HG02852 (cell line): ENCODE results near the gene LGALS1.
"Not testable (repeated sequence)": the region's sequence is repeated elsewhere in the genome, so short reads cannot be mapped to it uniquely, and the experiment has no call there.

Experiments
- ATAC-seq: cut with Tn5 transposase; IDR thresholded peaks from one replicate; pipeline ENCODE4 v1.9.1; 2021; ENCODE audit warnings: mild to moderate bottlenecking, moderate library complexity; ENCODE audit not compliant: unreplicated experiment

The LGALS1 gene

DNA sequence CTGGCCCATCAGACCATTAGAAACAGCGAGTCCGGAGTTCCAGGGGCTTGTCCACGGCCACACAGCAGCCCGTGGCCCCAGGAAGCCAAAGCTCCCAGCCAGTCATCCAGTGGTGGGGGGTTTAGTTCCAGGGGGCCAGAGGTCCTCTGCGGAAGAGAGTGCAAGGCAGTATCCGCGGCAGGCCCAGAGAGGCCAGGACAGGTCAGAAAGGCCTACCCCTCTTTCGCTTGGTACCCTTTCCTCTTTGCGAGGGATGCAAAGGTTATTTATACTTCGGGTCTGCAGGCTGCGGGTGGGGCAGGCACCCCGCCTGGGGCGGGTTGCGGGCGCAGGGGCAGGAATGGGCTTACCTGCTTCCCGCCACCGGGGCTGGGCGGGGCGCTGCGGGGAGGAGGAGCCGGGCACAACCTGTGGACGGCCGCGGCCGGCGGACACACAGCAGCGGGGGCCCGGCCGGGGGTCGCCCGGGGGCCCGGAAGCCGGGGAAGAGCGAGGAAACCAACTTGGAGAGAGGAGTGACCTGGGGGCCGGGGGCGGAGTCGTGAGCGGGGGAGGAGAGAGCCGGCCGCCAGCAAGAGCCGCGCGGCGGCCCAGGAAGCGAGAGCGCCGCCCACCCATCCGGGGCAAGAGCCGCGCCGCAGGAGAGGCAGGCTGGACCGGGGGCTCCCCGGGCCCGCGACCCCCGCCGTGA, 36.2 kb upstream of the LGALS1 start, which contains the start of gene SH3BP1:
Gene SH3BP1, plus strand, starts transcription at position 600 of the 691 bp plus-strand sequence. CDS start 119 bp downstream, outside the sequence.
- no peak for ATAC-seq

DNA sequence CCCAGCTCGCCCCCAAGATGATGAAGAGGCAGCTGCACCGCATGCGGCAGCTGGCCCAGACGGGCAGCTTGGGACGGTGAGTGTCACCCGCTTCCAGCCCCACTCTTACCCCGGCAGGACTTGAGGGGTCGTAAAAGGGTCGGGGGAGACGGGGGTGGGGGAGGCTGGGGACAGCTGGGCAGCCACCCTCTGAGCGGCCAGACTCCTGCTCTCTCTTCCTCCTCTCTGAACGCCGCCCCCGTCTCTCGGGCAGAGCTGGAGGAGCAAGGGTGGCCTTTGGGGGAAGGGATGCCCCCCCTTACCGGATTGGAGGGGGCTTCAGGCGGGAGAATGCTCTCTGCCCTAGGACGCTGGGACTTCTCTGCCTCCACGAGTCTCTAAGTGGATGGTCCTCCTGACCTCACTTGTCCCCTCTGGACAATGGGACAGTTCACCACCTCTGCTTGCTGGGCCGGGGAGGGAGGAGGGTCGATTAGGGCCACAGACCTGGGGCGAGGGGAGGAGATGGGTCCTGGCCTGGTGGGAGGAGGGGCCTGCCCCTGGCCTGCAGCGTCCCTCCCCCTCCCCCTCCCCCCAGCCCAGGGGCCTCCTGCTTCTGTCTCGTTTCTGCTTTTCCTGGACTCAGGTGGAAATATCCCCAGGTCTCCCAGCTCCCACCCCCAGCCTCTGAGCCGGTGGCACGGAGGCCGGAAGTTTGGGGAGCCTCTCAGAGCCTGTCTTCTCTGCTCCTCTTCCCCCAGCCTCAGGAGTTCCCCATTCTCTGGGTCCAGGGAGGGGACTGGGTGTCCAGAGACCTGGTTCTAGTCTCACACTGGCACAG, 35.5 kb upstream of the LGALS1 start:
- no peak for ATAC-seq

DNA sequence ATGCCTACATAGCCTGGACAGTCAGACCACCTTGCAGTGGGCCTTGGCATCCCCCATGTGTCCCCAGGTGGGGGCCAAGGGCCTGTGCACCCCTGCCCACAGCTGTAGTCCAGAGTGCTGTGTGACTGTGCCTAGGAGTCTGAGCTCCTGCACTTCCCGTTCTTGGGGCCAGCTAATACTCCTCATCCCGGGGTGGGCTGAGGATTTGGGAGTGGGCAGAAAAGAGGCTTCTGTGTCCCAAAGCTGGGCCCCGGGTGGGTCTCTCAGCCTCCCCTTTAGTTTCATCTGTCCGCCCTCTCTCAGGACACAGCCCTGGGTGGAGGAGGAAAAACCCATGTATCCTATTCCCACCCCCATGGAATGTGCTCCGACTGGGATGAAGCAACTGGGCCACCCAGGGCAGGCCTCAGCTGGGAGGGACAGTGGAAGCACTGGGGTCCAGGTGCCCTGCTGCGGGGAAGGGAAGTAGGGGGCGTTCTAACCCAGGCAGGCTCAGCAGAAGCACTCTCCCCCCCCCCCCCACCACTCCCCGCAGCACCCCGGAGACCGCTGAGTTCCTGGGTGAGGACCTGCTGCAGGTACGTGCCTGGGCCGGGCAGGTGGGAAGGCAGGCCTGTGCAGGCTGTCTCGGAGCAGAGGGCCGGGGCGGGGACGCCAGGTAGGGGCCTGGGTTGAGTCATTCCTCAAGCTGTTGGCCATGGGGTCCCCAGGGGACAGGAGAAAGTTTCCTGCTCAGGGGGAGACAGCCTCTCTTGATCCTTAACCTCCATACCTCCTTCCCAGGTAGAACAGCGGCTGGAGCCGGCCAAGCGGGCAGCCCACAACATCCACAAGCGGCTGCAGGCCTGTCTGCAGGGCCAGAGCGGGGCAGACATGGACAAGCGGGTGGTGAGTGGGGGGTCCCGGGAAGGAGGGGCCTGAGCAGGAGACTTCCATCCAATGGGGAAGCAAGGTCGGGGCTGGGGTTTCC, 34.6 kb upstream of the LGALS1 start:
- no peak for ATAC-seq

DNA sequence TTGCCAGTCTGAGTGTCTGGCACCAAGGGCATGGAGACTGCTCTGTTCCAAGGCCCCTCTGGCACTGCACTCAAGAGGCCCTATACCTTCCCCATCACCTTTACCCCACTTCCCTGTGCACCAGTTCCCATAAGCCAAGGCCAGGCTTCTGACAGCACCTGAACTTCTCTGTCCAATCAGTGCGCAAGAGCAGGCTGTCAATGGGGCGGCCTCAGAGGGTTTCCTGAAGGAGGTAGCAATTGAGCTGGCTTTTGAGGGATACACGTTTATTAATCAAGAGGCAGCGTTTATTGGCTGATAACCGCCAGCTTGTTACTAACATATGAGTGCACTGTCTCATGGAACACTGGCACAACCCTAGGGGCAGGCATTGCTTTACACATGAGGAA, 33.9 kb upstream of the LGALS1 start:
- no peak for ATAC-seq

DNA sequence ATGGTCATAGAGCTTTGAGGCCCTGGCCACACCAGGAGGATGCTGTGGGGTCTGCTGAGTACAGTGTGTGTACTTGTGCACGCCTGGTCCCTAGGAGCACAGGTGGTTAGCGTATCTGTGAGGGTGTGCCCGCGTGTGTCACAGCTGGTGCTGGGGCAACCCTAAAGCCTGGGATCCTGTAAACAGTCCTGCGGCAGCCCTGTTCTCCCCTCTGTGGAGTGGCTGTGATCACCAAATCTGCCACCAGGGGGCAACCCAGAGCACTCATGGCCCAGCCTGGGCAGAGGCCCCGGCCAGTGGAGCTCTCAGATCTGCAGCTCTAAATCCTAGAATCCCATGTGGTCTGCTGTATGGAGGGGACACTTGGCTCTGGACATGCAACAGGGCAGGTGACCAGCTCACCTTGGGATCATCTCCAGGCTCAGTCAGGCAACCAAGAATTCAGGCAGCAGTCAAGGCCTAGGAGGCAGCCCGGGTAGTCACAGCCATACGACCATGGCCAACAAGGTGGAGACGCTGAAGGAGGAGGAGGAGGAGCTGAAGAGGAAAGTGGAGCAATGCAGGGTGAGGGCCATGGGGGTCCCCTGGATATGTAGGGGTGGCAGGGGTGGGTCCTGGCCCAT, 32.1 kb upstream of the LGALS1 start:
- ATAC-seq: peak; percentile 48

DNA sequence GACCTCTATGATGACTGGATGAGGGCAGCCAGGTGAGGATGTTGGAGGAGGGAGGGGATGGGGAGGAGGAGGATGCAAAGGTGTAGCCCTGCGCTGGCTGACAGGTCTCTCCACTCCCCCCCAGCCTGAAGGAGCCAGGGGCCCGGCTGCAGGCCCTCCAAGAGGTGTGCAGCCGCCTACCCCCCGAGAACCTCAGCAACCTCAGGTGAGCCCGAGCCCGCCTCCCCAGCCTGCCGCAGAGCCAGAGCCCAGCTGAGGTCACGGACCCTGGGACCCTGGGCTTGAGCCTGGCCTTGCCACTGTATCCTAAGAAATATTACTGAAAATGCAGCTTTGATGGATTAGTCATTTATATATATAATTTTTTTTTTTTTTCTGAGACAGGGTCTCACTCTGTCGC, 28.1 kb upstream of the LGALS1 start:
- no peak for ATAC-seq

DNA sequence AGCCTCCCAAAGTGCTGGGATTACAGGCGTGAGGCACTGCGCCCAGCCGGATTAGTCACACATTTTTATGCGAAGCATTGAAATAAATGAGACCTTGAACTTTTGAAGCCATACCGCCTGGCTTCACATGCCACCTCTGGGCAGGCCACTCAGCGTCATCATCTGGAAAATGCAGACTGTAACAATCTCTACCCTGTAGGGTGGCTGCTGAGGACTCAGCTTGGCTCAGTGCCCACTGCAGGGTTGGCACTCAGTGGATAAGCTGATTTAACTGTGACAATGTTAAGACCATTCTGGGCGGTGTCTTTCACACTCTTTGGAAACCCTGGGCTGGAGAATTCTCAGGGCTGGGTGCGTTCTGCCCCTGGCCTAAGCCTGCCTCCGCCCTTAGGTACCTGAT, 27.5 kb upstream of the LGALS1 start:
- ATAC-seq: no peak

DNA sequence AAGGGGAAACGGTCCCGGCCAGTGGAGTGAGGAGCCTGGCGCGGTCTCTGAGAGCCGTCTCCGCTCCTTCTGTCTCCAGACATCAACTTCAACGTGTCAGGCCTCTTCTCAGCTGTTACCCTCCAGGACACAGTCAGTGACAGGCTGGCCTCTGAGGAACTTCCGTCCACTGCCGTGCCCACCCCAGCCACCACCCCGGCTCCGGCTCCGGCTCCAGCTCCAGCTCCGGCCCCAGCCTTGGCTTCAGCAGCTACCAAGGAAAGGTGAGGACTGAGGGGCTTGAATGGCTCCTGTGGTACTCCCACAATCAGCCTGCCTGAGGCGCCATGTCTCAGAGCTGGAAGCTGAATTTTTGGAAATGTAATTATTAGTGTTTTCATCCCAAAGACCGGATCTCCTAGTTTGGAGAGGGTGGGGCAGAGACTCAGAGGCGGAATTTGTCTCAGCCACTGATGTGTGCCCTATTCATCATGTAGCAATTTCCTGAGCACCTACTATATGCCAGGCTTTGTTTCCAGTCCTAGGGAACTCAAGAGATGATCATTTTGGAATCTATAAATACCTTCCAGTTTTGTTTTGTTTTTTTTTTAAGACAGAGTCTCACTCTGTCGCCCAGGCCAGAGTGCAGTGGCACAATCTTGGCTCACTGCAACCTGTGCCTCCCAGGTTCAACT, 24.8 kb upstream of the LGALS1 start:
- ATAC-seq: no peak

DNA sequence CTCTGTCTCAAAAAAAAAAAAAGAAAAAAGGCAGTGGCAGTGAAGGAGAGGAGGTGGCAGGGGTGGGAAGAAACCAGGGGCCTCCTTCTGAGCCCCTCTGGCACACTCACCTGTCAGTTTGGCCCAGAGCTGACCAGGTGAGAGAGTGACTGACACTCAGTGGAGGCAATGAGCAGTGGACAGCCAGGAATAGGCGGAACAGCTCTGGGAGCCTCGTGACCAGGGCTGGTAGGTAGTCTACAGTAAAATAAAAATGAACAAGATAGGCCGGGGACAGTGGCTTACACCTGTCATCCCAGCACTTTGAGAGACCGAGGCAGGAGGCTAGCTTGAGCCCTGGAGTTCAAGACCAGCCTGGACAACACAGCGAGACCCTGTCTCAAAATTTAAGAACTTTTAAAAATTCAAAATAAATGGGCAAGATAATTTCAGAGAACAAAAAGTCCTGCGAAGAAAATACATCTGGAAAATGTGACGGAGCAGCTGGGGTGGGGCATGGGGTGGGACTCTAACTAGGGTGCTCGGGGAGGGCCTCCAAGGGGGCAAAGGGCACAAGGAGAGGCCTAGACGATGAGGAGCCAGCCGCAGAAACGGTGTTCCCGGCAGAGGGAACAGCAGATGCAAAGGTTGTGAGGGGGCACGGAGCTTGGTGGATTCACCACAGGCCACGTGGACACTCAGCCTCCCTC, 20.7 kb upstream of the LGALS1 start:
- no peak for ATAC-seq

DNA sequence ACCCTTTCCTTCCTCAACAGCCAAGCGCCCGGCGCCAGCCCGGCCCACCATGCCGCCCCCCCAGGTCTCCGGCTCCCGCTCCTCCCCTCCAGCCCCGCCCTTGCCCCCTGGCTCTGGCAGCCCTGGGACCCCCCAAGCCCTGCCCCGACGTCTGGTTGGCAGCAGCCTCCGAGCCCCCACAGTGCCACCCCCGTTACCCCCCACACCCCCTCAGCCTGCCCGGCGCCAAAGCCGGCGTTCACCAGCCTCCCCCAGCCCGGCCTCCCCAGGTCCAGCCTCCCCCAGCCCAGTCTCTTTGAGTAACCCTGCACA, 20.2 kb upstream of the LGALS1 start:
- no peak for ATAC-seq

DNA sequence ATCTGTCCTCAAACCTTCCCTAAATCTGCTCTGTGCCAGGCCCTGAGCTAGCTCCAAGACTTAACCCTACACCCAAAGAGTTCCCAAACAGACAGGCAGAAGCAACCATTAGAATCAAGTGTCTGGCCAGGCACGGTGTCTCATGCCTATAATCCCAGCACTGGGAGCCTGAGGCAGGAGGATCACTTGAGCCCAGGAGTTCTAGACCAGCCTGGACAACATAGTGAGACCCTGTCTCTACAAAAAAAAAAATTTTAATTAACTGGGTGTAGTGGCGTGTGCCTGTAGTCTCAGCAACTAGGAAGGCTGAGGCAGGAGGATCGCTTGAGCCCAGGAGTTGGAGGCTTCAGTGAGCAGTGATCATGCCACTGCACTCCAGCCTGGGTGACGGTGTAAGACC, 18.9 kb upstream of the LGALS1 start:
- ATAC-seq: not testable (repeated sequence)

DNA sequence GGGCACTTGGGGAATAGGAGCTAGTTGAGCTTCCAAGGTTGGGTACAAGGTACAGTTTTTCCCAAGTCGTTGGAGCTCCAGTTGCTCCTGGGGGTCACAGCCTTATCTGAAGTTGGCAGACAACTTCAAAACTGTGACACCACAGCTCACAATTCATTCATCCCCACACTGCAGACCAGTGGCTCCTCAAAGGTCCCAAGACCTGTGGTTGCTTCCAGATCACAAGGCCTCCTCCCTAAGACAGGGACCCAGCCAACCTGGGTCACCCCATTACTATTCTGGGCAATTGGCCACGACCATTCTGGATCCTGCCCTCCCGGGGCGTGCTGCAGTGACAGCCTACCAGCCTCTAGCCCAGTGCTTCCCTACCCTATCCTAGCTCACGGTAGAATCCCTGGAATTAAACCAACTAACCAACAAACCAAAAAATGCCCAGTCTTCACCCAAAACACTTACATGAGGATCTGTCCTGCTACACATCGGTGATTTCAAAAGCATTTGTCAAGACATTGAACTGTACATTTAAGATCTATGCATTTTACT, 17.8 kb upstream of the LGALS1 start:
- no peak for ATAC-seq

DNA sequence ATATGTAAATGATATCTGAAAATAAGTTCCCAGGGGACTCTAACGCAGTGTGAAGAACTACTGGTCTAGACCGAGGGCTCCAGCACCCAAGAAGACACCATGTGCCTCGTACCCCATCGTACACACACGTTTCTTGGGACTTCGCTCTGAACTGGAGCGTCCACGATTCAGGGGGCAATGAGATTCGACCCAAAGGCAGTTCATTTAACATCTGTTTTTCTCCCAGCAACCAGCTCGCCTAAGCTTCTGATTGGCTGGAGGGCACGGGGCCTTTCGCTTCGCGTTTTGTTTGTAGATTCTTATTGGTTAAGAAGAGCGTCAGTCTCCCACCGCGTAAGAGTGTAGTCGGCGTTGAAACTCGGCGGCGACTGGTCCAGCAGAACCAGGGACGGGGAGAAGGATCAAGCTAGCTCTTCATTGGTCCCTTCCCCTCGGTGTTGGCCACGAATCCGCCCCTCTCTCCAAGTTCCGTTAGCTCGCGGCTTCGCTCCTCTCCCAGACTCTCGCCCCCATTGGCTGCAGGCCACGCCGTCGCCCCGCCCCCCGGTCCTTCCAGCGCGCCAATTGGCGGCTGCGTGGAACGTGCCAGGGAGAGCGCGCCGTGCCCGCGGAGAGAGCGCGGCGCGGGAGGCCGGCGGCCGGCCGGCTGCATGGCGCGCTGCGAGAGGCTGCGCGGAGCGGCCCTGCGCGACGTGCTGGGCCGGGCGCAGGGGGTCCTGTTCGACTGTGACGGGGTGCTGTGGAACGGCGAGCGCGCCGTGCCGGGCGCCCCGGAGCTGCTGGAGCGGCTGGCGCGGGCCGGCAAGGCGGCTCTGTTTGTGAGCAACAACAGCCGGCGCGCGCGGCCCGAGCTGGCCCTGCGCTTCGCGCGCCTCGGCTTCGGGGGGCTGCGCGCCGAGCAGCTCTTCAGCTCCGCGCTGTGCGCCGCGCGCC, 17.0 kb upstream of the LGALS1 start, which contains the start of gene PDXP:
Gene PDXP, plus strand, starts transcription at position 591 of the 933 bp plus-strand sequence. Its CDS starts 60 bp downstream, at position 651.
- peak; percentile 85 for ATAC-seq

DNA sequence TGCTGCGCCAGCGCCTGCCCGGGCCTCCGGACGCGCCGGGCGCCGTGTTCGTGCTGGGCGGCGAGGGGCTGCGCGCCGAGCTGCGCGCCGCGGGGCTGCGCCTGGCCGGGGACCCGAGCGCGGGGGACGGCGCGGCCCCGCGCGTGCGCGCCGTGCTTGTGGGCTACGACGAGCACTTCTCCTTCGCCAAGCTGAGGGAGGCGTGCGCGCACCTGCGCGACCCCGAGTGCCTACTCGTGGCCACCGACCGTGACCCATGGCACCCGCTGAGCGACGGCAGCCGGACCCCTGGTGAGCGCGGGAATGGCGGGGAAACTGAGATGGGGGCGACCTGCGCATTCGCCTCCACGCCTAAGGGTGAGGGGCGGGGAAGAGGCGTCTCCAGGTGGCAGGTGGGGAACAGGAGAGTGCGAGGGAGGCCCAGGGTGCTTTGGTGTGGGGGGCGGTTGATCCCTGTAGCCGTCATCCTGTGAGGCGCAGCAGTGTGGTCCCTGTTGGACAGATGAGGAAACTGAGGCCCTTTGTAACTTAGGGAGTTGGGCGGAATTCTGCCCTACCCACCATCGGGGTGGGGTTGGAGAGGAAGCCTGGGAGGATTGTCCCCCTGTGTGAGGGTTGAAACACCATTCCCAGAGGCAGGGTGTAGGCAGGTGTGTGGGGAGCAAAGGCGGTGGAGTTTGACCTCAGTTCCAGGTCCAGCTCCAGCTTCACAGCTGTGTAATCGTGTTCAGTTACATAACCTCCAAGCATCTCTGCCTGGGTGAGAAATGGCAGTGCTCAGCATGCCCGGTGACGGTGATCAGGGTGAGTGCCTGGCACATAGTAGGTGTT, 16.2 kb upstream of the LGALS1 start:
- peak; percentile 9 for ATAC-seq

DNA sequence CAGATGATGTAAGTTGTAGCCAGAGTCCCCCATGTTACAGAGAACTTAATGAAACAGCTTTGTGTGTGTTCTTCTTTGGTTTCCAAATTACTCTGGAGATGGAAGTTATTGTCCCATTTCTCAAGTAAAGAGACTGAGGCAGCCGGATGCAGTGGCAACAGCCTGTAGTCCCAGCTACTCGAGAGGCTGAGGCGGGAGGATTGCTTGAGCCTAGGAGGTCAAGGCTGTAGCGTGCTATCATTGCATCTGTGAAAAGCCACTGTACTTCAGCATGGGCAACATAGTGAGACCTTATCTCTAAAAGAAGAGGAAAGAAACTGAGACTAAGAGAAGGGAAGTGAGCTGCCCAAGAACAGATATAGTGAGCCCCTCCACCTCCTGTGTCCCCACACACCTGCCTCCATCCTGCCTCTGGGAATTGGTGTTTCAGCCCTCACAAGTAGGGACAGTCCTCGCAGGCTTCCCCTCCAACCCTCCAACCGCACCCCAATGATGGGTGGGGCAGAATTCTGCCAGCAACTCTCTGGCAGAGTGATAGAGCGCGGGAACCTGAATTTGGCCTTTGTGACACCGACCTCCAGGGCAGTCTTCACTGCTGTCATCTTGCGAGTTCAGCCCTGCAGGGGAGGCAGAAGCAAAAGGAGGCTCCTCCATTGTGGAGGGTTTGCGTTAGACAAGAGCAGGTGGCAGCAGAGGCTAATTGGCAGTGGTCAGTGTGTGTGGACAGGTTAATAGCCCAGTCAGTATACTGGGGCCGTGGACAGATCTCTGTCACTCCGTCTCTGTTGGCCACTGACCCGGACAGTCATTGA, 15.3 kb upstream of the LGALS1 start:
- ATAC-seq: no peak

DNA sequence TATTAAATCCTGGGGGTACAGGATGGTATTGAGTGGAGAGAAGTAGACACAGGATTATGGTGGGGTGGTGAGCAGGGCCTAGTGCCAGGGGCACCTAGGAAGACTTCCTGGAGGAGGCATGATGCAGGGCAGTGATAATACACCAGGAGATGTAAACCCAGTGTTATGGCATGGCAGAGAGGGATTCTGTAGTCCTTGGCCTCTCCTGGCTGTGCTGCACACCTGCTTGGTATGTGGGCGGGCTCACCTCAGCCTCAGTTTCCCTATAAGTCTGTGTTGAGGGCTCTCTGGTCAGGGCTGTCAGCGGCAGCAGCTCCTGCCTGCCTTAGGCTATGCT, 14.8 kb upstream of the LGALS1 start:
- ATAC-seq: no peak
